Fibroblast of lung (primary cell): ENCODE results near the gene CLDN18.

ENCODE experiments used
- EZH2 ChIP-seq: IDR thresholded peaks from 2 replicates; pipeline ENCODE4 v1.5.1; 2012; ENCODE audit warnings: low read length, control low read depth, mild to moderate bottlenecking; ENCODE audit errors: missing control alignments
- TF ChIP-seq, protein P1 (sequence below), 2 donors: IDR thresholded peaks in 1 of 2; conservative IDR thresholded peaks in 1 of 2; 1 replicate in 1 of 2; 2 replicates in 1 of 2; pipeline ENCODE4 v1.5.1; 2011 to 2012; ENCODE audit warnings: low read length in 2 of 2, control low read depth in 1 of 2, inconsistent platforms in 1 of 2, low read depth in 1 of 2, mild to moderate bottlenecking in 1 of 2

DNA sequence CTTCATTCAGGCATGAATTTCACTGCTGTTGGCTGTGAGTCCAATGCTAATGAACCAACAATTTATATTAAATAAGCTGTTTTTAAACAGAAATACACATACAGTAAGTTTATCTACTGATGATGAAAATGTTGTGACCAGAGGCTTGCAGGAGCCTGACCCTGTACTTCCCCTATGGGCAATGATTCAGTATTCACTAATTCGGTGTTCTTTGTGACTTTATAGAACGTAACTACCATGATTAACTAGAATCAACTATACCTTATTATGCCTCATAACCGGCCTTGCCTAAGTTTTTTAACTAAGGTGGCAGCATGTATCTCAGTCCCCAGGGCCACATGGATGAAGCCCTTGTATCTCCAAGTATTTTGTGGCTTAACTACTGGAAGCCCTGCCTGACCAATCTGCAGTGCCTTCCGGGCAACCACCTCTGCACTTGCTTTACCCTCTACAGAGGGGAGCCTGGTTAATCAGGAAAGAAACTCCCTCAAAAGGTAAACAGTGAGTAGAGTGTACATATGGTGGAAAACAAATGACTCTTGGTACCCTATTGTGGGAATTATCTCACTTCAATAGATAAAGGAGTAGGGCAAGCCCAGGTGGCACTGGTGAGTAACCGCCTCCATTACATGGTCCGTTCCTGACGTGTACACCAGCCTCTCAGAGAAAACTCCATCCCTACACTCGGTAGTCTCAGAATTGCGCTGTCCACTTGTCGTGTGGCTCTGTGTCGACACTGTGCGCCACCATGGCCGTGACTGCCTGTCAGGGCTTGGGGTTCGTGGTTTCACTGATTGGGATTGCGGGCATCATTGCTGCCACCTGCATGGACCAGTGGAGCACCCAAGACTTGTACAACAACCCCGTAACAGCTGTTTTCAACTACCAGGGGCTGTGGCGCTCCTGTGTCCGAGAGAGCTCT is 11.6 kb upstream of the CLDN18 start:
- TF ChIP-seq, protein P1, sequence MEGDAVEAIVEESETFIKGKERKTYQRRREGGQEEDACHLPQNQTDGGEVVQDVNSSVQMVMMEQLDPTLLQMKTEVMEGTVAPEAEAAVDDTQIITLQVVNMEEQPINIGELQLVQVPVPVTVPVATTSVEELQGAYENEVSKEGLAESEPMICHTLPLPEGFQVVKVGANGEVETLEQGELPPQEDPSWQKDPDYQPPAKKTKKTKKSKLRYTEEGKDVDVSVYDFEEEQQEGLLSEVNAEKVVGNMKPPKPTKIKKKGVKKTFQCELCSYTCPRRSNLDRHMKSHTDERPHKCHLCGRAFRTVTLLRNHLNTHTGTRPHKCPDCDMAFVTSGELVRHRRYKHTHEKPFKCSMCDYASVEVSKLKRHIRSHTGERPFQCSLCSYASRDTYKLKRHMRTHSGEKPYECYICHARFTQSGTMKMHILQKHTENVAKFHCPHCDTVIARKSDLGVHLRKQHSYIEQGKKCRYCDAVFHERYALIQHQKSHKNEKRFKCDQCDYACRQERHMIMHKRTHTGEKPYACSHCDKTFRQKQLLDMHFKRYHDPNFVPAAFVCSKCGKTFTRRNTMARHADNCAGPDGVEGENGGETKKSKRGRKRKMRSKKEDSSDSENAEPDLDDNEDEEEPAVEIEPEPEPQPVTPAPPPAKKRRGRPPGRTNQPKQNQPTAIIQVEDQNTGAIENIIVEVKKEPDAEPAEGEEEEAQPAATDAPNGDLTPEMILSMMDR (conservative IDR thresholded peaks at IDR 0.05 in 1 of 2, IDR thresholded peaks at IDR 0.05 in 1 of 2; ENCODE audit: low read depth in 1 of 2, low read length in 2 of 2) = no peak
- TF ChIP-seq EZH2 = no peak
